GM12878 (cell line): ENCODE data around the gene BNIP3.

Source experiments
- CBX5 ChIP-seq: sonication (generic); IDR thresholded peaks from 2 replicates; pipeline ENCODE4 v1.6.1; 2016; ENCODE audit warnings: low read depth, moderate library complexity, mild to moderate bottlenecking, inconsistent platforms
- CTCF ChIP-seq, 3 experiments: IDR thresholded peaks in 2 of 3; conservative IDR thresholded peaks in 1 of 3; 2 replicates each; pipeline ENCODE4 v1.5.1; 2011; ENCODE audit warnings: low read depth in 3 of 3, low read length in 3 of 3, mild to moderate bottlenecking in 3 of 3, control low read depth in 2 of 3, moderate library complexity in 2 of 3, inconsistent platforms in 1 of 3, mixed read lengths in 1 of 3; ENCODE audit not compliant: control insufficient read depth in 2 of 3, insufficient read depth in 1 of 3; ENCODE audit errors: extremely low read depth in 1 of 3
- EZH2 ChIP-seq: IDR thresholded peaks from 2 replicates; pipeline ENCODE4 v1.6.1; 2012; ENCODE audit warnings: low read depth, mild to moderate bottlenecking, control low read depth, inconsistent platforms, low read length, borderline replicate concordance; ENCODE audit not compliant: control insufficient read depth
- HCFC1 ChIP-seq: fragments of 150-350 bp; IDR thresholded peaks from 2 replicates; pipeline ENCODE4 v1.6.1; 2014; ENCODE audit warnings: low read length
- HDAC2 ChIP-seq: fragments of 200-600 bp; sonication (generic); IDR thresholded peaks from 2 replicates; pipeline ENCODE4 v1.6.1; 2017
- NR2F1 ChIP-seq: fragments of 450-650 bp; conservative IDR thresholded peaks from 2 replicates; pipeline ENCODE4 v1.6.1; 2017; ENCODE audit warnings: mild to moderate bottlenecking
- POLR2A ChIP-seq: IDR thresholded peaks from 2 replicates; pipeline ENCODE4 v1.6.1; 2011; ENCODE audit warnings: low read depth, mild to moderate bottlenecking, low read length
- TAF1 ChIP-seq: IDR thresholded peaks from 2 replicates; pipeline ENCODE4 v1.6.1; 2011; ENCODE audit warnings: mild to moderate bottlenecking, low read depth, low read length, borderline replicate concordance

- TF ChIP-seq CTCF (IDR thresholded peaks at IDR 0.05 in 2 of 3, conservative IDR thresholded peaks at IDR 0.05 in 1 of 3; ENCODE audit: control insufficient read depth in 2 of 3, extremely low read depth in 1 of 3, insufficient read depth in 1 of 3, low read depth in 3 of 3, low read length in 3 of 3) (no peak), NR2F1 (no peak), TAF1 (no peak), HDAC2 (no peak), POLR2A (no peak), EZH2 (no peak), HCFC1 (no peak), CBX5 (no peak)
These were observed 2.1 kb upstream of the BNIP3 start for GRCh38 chr10:131983780-131984179.
